RWPE2 (cell line): ENCODE data around the gene IPO5.
A peak's percentile ranks its signal among the peaks of the same experiment; 100 is the strongest.

Experiments
- ATAC-seq: fragments of 200-7000 bp; cut with Tn5 transposase; 3 replicates; pipeline ENCODE4 v1.9.1; 2021; ENCODE audit warnings: low read depth
- DNase-seq: peaks from one replicate; pipeline ENCODE4 v3.0.0-alpha.2; 2020; ENCODE audit warnings: low spot score
- H3K27ac ChIP-seq: fragments of 450-650 bp; 2 replicates; pipeline ENCODE4 v1.5.1; 2017; ENCODE audit warnings: mild to moderate bottlenecking; ENCODE audit not compliant: poor library complexity, severe bottlenecking
- H3K27me3 ChIP-seq: fragments of 250-450 bp; sonication (Bioruptor Pico); 2 replicates; pipeline ENCODE4 v1.5.1; 2021; ENCODE audit warnings: mild to moderate bottlenecking, moderate library complexity; ENCODE audit not compliant: insufficient read depth, poor library complexity, severe bottlenecking
- H3K36me3 ChIP-seq: fragments of 250-450 bp; sonication (Bioruptor Pico); 2 replicates; pipeline ENCODE4 v1.5.1; 2020; ENCODE audit warnings: low read depth, mild to moderate bottlenecking, moderate library complexity
- H3K4me1 ChIP-seq: fragments of 250-450 bp; sonication (Bioruptor Pico); 2 replicates; pipeline ENCODE4 v1.5.1; 2021; ENCODE audit warnings: mild to moderate bottlenecking, moderate library complexity; ENCODE audit not compliant: insufficient read depth, poor library complexity, severe bottlenecking
- H3K4me3 ChIP-seq: fragments of 250-450 bp; sonication (Bioruptor Pico); 2 replicates; pipeline ENCODE4 v1.5.1; 2021; ENCODE audit warnings: mild to moderate bottlenecking, moderate library complexity; ENCODE audit not compliant: severe bottlenecking
- H3K9me3 ChIP-seq: fragments of 250-450 bp; sonication (Bioruptor Pico); 2 replicates; pipeline ENCODE4 v1.5.1; 2021; ENCODE audit warnings: mild to moderate bottlenecking, moderate library complexity; ENCODE audit not compliant: severe bottlenecking
- TF ChIP-seq, protein P1 (sequence below): fragments of 450-650 bp; IDR thresholded peaks from one replicate; pipeline ENCODE4 v1.5.1; 2017; ENCODE audit warnings: mild to moderate bottlenecking, moderate library complexity; ENCODE audit not compliant: poor library complexity, severe bottlenecking

IPO5 gene

DNA sequence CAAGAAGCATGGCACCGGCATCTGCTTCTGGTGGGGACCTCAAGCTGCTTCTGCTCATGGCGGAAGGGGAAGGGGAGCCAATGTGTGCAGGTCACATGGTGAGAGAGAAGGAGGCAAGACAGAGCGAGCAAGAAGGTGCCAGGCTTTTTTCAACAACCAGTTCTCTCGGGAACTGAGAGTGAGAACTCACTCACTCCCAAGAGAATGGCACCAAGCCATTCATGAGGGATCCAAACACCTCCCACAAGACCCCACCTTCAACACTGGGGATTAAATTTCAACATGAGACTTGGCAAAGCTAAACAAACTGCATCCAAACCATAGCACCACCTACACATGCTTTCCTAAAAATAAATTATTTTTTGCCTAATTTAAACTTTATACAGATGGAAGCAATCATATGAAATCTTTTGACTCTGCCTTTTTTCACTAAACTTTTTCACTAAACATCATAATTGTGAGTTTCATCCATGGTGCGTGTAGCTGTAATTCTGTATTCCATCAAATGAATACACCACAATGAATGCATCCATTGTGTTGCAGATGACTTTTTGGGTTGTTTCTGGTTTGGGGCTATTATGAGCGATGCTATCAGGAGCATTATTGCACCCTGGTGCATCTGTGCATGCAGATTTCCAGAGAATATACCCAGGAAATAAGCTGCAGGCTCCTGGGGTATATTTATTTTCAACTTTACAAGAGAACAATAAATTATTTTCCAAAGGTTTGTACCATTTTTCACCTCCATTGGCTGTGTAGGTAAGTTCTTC, 14.6 kb upstream of the IPO5 start:
- H3K4me1 ChIP-seq: no peaks in the 10 kb centered on the region
- ATAC-seq: no peak
- H3K9me3 ChIP-seq: no peaks in the 10 kb centered on the region
- H3K36me3 ChIP-seq: no peaks in the 10 kb centered on the region
- TF ChIP-seq, protein P1, sequence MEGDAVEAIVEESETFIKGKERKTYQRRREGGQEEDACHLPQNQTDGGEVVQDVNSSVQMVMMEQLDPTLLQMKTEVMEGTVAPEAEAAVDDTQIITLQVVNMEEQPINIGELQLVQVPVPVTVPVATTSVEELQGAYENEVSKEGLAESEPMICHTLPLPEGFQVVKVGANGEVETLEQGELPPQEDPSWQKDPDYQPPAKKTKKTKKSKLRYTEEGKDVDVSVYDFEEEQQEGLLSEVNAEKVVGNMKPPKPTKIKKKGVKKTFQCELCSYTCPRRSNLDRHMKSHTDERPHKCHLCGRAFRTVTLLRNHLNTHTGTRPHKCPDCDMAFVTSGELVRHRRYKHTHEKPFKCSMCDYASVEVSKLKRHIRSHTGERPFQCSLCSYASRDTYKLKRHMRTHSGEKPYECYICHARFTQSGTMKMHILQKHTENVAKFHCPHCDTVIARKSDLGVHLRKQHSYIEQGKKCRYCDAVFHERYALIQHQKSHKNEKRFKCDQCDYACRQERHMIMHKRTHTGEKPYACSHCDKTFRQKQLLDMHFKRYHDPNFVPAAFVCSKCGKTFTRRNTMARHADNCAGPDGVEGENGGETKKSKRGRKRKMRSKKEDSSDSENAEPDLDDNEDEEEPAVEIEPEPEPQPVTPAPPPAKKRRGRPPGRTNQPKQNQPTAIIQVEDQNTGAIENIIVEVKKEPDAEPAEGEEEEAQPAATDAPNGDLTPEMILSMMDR: no peak
- no peaks in the 10 kb centered on the region for H3K27me3 ChIP-seq
- no peak overlapping the region for H3K27ac ChIP-seq
- no peak for DNase-seq
- no peak overlapping the region for H3K4me3 ChIP-seq

DNA sequence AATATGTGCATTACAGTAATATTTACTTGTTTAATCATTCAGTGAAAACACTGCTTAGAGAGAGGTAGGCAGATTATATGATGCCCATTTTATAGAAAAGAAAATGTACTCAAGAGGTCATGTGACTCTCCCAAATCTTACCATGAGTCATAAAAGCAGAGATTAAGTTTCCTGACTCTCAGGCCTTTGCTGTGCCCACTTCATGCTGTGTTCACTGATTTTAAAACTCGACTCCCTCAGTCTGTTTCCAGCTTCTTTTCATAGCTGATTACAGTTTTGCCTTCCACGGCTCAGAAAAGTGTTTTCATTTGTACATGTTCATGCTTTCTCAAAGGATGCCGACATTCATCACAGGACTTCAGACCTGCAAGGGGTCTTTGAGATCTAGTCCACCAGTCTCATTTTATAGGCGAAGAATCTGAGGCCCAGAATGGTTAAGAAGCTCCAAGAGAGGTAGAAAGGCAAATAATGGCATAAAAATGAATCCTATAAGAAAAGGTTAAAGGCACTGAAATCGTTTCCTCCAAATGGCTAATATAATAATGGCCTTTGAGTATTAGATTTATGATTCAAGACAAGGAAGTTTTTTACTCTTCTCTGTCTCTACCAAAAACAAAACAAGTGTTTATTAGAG, 9.0 kb upstream of the IPO5 start:
- ATAC-seq (no peak), DNase-seq (no peak)
- Histone ChIP-seq H3K36me3 (no peaks in the 10 kb centered on the region), H3K27me3 (no peaks in the 10 kb centered on the region), H3K27ac (peak overlapping the region; percentile 94), H3K4me1 (peaks cover 31% of the 10 kb centered on the region), H3K4me3 (no peak overlapping the region), H3K9me3 (peaks cover 4% of the 10 kb centered on the region)
- TF ChIP-seq, protein P1: no peak

DNA sequence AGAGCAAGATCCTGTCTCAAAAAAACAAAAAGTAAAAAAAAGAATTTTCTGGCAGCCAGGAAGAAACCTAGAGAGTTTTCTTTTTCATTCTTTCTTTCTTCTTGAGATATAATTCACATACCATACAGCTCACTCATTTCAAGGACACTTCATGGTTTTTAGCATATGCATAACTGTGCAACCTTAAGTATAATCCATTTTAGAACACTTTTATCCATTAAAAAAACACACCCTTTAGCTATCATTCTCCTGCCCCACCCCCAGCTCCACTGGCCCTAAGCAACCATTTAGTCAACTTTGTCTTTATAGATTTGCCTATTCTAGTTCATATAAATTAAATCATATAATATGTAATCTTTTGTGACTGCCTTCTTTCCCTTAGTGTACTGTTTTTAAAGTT, 8.1 kb upstream of the IPO5 start:
- DNase-seq: no peak
- no peak for ATAC-seq
- peak overlapping the region; percentile 94 for H3K27ac ChIP-seq
- H3K36me3 ChIP-seq: no peaks in the 10 kb centered on the region
- H3K27me3 ChIP-seq: no peaks in the 10 kb centered on the region
- TF ChIP-seq, protein P1: no peak
- no peak overlapping the region for H3K4me3 ChIP-seq
- peaks cover 4% of the 10 kb centered on the region for H3K9me3 ChIP-seq
- H3K4me1 ChIP-seq: peaks cover 31% of the 10 kb centered on the region

DNA sequence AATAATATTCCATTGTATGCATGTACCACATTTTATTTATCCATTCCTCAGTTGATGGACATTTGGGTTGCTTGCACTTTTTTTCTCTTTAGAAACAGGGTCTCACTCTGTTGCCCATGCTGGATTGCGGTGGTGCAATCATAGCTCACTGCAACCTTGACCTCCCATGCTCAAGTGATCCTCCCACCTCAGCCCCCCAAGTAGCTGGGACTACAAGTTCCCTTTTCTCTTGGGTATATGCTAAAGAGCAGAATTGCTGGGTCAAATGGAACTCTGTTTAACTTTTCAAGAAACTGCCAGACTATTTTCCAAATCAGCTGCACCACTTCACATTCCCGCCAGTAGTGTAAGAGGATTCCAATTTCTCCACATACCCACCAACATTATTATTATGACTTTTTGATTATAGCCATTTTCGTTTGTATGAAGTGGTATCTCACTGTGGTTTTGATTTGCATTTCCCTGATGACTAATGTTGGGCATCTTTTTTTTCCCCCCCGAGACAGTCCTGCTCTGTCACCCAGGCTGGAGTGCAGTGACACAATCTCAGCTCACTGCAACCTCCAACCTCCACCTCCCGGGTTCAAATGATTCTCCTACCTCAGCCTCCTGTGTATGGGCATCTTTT, 7.6 kb upstream of the IPO5 start:
- no peaks in the 10 kb centered on the region for H3K36me3 ChIP-seq
- H3K4me3 ChIP-seq: no peak overlapping the region
- H3K4me1 ChIP-seq: peaks cover 31% of the 10 kb centered on the region
- no peaks in the 10 kb centered on the region for H3K27me3 ChIP-seq
- H3K9me3 ChIP-seq: peaks cover 4% of the 10 kb centered on the region
- peak overlapping the region; percentile 94 for H3K27ac ChIP-seq
- ATAC-seq (no peak), DNase-seq (no peak)
- TF ChIP-seq, protein P1: no peak
